ENCODE measurements around the gene ACSF2.
"Not testable (repeated sequence)": the region's sequence is repeated elsewhere in the genome, so short reads cannot be mapped to it uniquely, and the experiment has no call there.

Gene ACSF2

GRCh38 chr17:50412188-50412732 lies 13.8 kb upstream of the ACSF2 start:
- DNase-seq (ENCODE audit: low read depth) = no peak
- no peak overlapping the region for H3K4me3 ChIP-seq (replicated peaks; ENCODE audit: low read depth, low read length)
- no peak for TF ChIP-seq CTCF (IDR thresholded peaks at IDR 0.05; ENCODE audit: low read length, missing control alignments)

GRCh38 chr17:50414808-50415207 lies 11.2 kb upstream of the ACSF2 start:
- H3K4me3 ChIP-seq (replicated peaks; ENCODE audit: low read depth, low read length) = no peak overlapping the region
- TF ChIP-seq CTCF (IDR thresholded peaks at IDR 0.05; ENCODE audit: low read length, missing control alignments) = no peak
- no peak for DNase-seq (ENCODE audit: low read depth)

GRCh38 chr17:50419577-50419976 lies 6.4 kb upstream of the ACSF2 start:
- not testable (repeated sequence) for H3K4me3 ChIP-seq (replicated peaks; ENCODE audit: low read depth, low read length); DNase-seq (ENCODE audit: low read depth)

GRCh38 chr17:50420419-50421112 lies 5.5 kb upstream of the ACSF2 start:
- no peak overlapping the region for H3K4me3 ChIP-seq (replicated peaks; ENCODE audit: low read depth, low read length)
- peak; percentile 48 for DNase-seq (ENCODE audit: low read depth)
- no peak for TF ChIP-seq CTCF (IDR thresholded peaks at IDR 0.05; ENCODE audit: low read length, missing control alignments)

- peak; percentile 32 for DNase-seq (ENCODE audit: low read depth)
- H3K4me3 ChIP-seq (replicated peaks; ENCODE audit: low read depth, low read length) = peak overlapping the region; percentile 16
- TF ChIP-seq CTCF (IDR thresholded peaks at IDR 0.05; ENCODE audit: low read length, missing control alignments) = no peak
Observed at GRCh38 chr17:50421308-50422051, 4.5 kb upstream of the ACSF2 start.

- DNase-seq (ENCODE audit: low read depth) = no peak
- no peak for TF ChIP-seq CTCF (IDR thresholded peaks at IDR 0.05; ENCODE audit: low read length, missing control alignments)
- no peak overlapping the region for H3K4me3 ChIP-seq (replicated peaks; ENCODE audit: low read depth, low read length)
Observed at GRCh38 chr17:50422738-50423137, 3.3 kb upstream of the ACSF2 start.

- DNase-seq (ENCODE audit: low read depth) = peak; percentile 80
- TF ChIP-seq CTCF (IDR thresholded peaks at IDR 0.05; ENCODE audit: low read length, missing control alignments) = no peak
- no peak overlapping the region for H3K4me3 ChIP-seq (replicated peaks; ENCODE audit: low read depth, low read length)
Observed at GRCh38 chr17:50423553-50424159, 2.4 kb upstream of the ACSF2 start.

Measured in fibroblast of pulmonary artery (primary cell).